ENCODE results near the gene POU2F3. TPM values are rescaled to one million over a fixed set of nuclear protein-coding genes. Genes with fewer than 3 reads are reported as not detected.

Gene POU2F3
- polyA plus RNA-seq, 3 donors from 2014 or later: not detected

GRCh38 chr11:120203626-120204025 lies 36.3 kb upstream of the POU2F3 start:
- no peaks in the 10 kb centered on the region for H3K36me3 Mint-ChIP-seq
- peaks cover 8 to 13% (median 9%) of the 10 kb centered on the region in 3 donors for H3K27me3 Mint-ChIP-seq (ENCODE audit: low read depth in 3 of 3)
- H3K27ac Mint-ChIP-seq: no peak overlapping the region
- DNase-seq: no peak
- H3K9me3 Mint-ChIP-seq: no peaks in the 10 kb centered on the region
- peaks cover 0 to 7% of the 10 kb centered on the region in 2 donors for H3K4me1 Mint-ChIP-seq
- no peak overlapping the region for H3K4me3 Mint-ChIP-seq

- Mint-ChIP-seq H3K36me3 (no peaks in the 10 kb centered on the region), H3K9me3 (no peaks in the 10 kb centered on the region), H3K4me3 (no peak overlapping the region), H3K4me1 (peaks cover 7 to 18% of the 10 kb centered on the region in 2 donors), H3K27ac (no peak overlapping the region), H3K27me3 (ENCODE audit: low read depth in 3 of 3) (peaks cover 8 to 14% (median 8%) of the 10 kb centered on the region in 3 donors)
- no peak for DNase-seq
These were observed 34.3 kb upstream of the POU2F3 start for GRCh38 chr11:120205596-120206161.

- Mint-ChIP-seq H3K27me3 (ENCODE audit: low read depth in 3 of 3) (peaks cover 9 to 16% (median 11%) of the 10 kb centered on the region in 3 donors), H3K9me3 (peaks cover 0 to 2% (median 0%) of the 10 kb centered on the region in 6 donors), H3K27ac (no peak overlapping the region)
These were observed 32.4 kb upstream of the POU2F3 start for GRCh38 chr11:120207512-120207911.

GRCh38 chr11:120208001-120208441 lies 31.9 kb upstream of the POU2F3 start:
- peaks cover 13 to 24% of the 10 kb centered on the region in 2 donors for H3K4me1 Mint-ChIP-seq
- H3K4me3 Mint-ChIP-seq: peak overlapping the region in 3 of 5 donors; percentile 34 to 88 (median 51)
- no peak for DNase-seq
- H3K27me3 Mint-ChIP-seq (ENCODE audit: low read depth in 3 of 3): peaks cover 9 to 16% (median 11%) of the 10 kb centered on the region in 3 donors
- peaks cover 0 to 2% (median 0%) of the 10 kb centered on the region in 6 donors for H3K9me3 Mint-ChIP-seq
- no peaks in the 10 kb centered on the region for H3K36me3 Mint-ChIP-seq
- H3K27ac Mint-ChIP-seq: no peak overlapping the region

More at GRCh38 chr11:120207512-120207911, 32.4 kb upstream of the POU2F3 start:
- Mint-ChIP-seq H3K4me1 (peaks cover 13 to 24% of the 10 kb centered on the region in 2 donors), H3K36me3 (no peaks in the 10 kb centered on the region), H3K4me3 (no peak overlapping the region)
- no peak for DNase-seq

GRCh38 chr11:120208777-120209176 lies 31.2 kb upstream of the POU2F3 start:
- Mint-ChIP-seq H3K4me3 (peak overlapping the region; percentile 18 to 90 (median 51)), H3K27ac (no peak overlapping the region), H3K27me3 (ENCODE audit: low read depth in 3 of 3) (peaks cover 9 to 16% (median 11%) of the 10 kb centered on the region in 3 donors), H3K9me3 (peaks cover 0 to 2% (median 0%) of the 10 kb centered on the region in 6 donors), H3K4me1 (peaks cover 13 to 24% of the 10 kb centered on the region in 2 donors), H3K36me3 (no peaks in the 10 kb centered on the region)
- no peak for DNase-seq

GRCh38 chr11:120209746-120210625 lies 30.0 kb upstream of the POU2F3 start:
- Mint-ChIP-seq H3K4me1 (peaks cover 13 to 24% of the 10 kb centered on the region in 2 donors), H3K4me3 (peak overlapping the region; percentile 88 to 92 (median 90)), H3K27ac (peak overlapping the region in 5 of 6 donors; percentile 24 to 92 (median 64)), H3K36me3 (no peaks in the 10 kb centered on the region), H3K27me3 (ENCODE audit: low read depth in 3 of 3) (peaks cover 9 to 16% (median 9%) of the 10 kb centered on the region in 3 donors), H3K9me3 (peaks cover 0 to 2% (median 0%) of the 10 kb centered on the region in 6 donors)
- DNase-seq: no peak

GRCh38 chr11:120210626-120211521 lies 29.1 kb upstream of the POU2F3 start, which contains the start of gene OAF:
OAF (plus strand) TSS chr11:120211032; CDS start chr11:120211280, 248 bp downstream.
- H3K4me3 Mint-ChIP-seq: peak within 1 kb of the TSS; percentile 89 to 95 (median 92)
- peaks cover 7 to 14% (median 8%) of the 10 kb centered on the region in 3 donors for H3K27me3 Mint-ChIP-seq (ENCODE audit: low read depth in 3 of 3)
- peaks cover 0 to 2% (median 0%) of the 10 kb centered on the region in 6 donors for H3K9me3 Mint-ChIP-seq
- DNase-seq: peak; percentile 67 to 70 (median 70)
- H3K27ac Mint-ChIP-seq: peak within 1 kb of the TSS; percentile 24 to 92 (median 72)
- peaks cover 13 to 24% of the 10 kb centered on the region in 2 donors for H3K4me1 Mint-ChIP-seq
- H3K36me3 Mint-ChIP-seq: no peaks in the 10 kb centered on the region

- peak overlapping the region in 4 of 6 donors; percentile 67 to 75 (median 70) for H3K27ac Mint-ChIP-seq
- H3K27me3 Mint-ChIP-seq (ENCODE audit: low read depth in 3 of 3): peaks cover 7 to 14% (median 8%) of the 10 kb centered on the region in 3 donors
- peak overlapping the region; percentile 87 to 95 (median 88) for H3K4me3 Mint-ChIP-seq
- H3K36me3 Mint-ChIP-seq: no peaks in the 10 kb centered on the region
- peaks cover 13 to 24% of the 10 kb centered on the region in 2 donors for H3K4me1 Mint-ChIP-seq
- H3K9me3 Mint-ChIP-seq: peaks cover 0 to 2% (median 0%) of the 10 kb centered on the region in 6 donors
- DNase-seq: peak in 1 of 3 donors; percentile 7
These were observed 28.2 kb upstream of the POU2F3 start for GRCh38 chr11:120211522-120212258.

- DNase-seq: no peak
- H3K4me3 Mint-ChIP-seq: peak overlapping the region in 4 of 5 donors; percentile 65 to 89 (median 77)
- H3K9me3 Mint-ChIP-seq: peaks cover 0 to 2% (median 0%) of the 10 kb centered on the region in 6 donors
- H3K27me3 Mint-ChIP-seq (ENCODE audit: low read depth in 3 of 3): peaks cover 7 to 13% (median 8%) of the 10 kb centered on the region in 3 donors
- peak overlapping the region in 1 of 6 donors; percentile 79 for H3K27ac Mint-ChIP-seq
- no peaks in the 10 kb centered on the region for H3K36me3 Mint-ChIP-seq
- H3K4me1 Mint-ChIP-seq: peaks cover 13 to 24% of the 10 kb centered on the region in 2 donors
These were observed 27.6 kb upstream of the POU2F3 start for GRCh38 chr11:120212259-120212878.

- H3K9me3 Mint-ChIP-seq: peaks cover 0 to 2% (median 0%) of the 10 kb centered on the region in 6 donors
These were observed 27.0 kb upstream of the POU2F3 start for GRCh38 chr11:120212926-120213325.

GRCh38 chr11:120214581-120214980 lies 25.4 kb upstream of the POU2F3 start:
- peaks cover 13 to 15% of the 10 kb centered on the region in 2 donors for H3K4me1 Mint-ChIP-seq
- H3K36me3 Mint-ChIP-seq: no peaks in the 10 kb centered on the region
- peaks cover 0 to 2% (median 0%) of the 10 kb centered on the region in 6 donors for H3K9me3 Mint-ChIP-seq
- H3K27ac Mint-ChIP-seq: no peak overlapping the region
- H3K27me3 Mint-ChIP-seq (ENCODE audit: low read depth in 3 of 3): peaks cover 4 to 5% (median 4%) of the 10 kb centered on the region in 3 donors
- H3K4me3 Mint-ChIP-seq: no peak overlapping the region
- DNase-seq: no peak

More at GRCh38 chr11:120212926-120213325, 27.0 kb upstream of the POU2F3 start:
- H3K4me1 Mint-ChIP-seq: peaks cover 13 to 23% of the 10 kb centered on the region in 2 donors
- H3K27ac Mint-ChIP-seq: peak overlapping the region in 1 of 6 donors; percentile 40
- H3K36me3 Mint-ChIP-seq: no peaks in the 10 kb centered on the region
- H3K4me3 Mint-ChIP-seq: peak overlapping the region in 4 of 5 donors; percentile 14 to 42 (median 26)
- DNase-seq: no peak
- peaks cover 4 to 9% (median 6%) of the 10 kb centered on the region in 3 donors for H3K27me3 Mint-ChIP-seq (ENCODE audit: low read depth in 3 of 3)

GRCh38 chr11:120215634-120216033 lies 24.3 kb upstream of the POU2F3 start:
- H3K36me3 Mint-ChIP-seq: no peaks in the 10 kb centered on the region
- H3K9me3 Mint-ChIP-seq: peaks cover 0 to 2% (median 0%) of the 10 kb centered on the region in 6 donors
- H3K4me3 Mint-ChIP-seq: no peak overlapping the region
- peaks cover 2 to 4% (median 3%) of the 10 kb centered on the region in 3 donors for H3K27me3 Mint-ChIP-seq (ENCODE audit: low read depth in 3 of 3)
- H3K4me1 Mint-ChIP-seq: peaks cover 6% of the 10 kb centered on the region in 2 donors
- no peak overlapping the region for H3K27ac Mint-ChIP-seq
- DNase-seq: no peak
